Heart left ventricle (tissue), 16 donors: ENCODE measurements around the gene STKLD1. TPM values are rescaled to one million over a fixed set of nuclear protein-coding genes. Genes with fewer than 3 reads are reported as not detected.

ENCODE experiments used
- ATAC-seq, 4 donors: fragments of 200-7000 bp; cut with Tn5 transposase; one replicate each; pipeline ENCODE4 v1.9.1; 2020 to 2022; ENCODE audit warnings: moderate library complexity in 4 of 4, mild to moderate bottlenecking in 3 of 4, moderate number of reproducible peaks in 1 of 4
- DNase-seq, 5 donors: peaks; one replicate each; pipeline ENCODE4 v3.0.0-alpha.2; 2020
- H3K27ac ChIP-seq, 12 donors: fragments of 200-600 bp; sonication (generic) in 4 of 12; one replicate each; pipeline versions ENCODE4 v1.5.0 to v1.8.0; 2016 to 2022; ENCODE audit warnings: mild to moderate bottlenecking in 2 of 12
- H3K27me3 ChIP-seq, 9 donors: fragments of 200-600 bp; sonication (generic) in 2 of 9; one replicate each; pipeline versions ENCODE4 v1.5.1 to v1.8.0; 2016 to 2022; ENCODE audit warnings: mild to moderate bottlenecking in 3 of 9
- H3K36me3 ChIP-seq, 9 donors: fragments of 200-600 bp; sonication (generic) in 2 of 9; one replicate each; pipeline versions ENCODE4 v1.5.0 to v1.8.0; 2018 to 2022; ENCODE audit warnings: mild to moderate bottlenecking in 2 of 9
- H3K4me1 ChIP-seq, 12 donors: fragments of 200-600 bp; sonication (generic) in 4 of 12; one replicate each; pipeline versions ENCODE4 v1.5.0 to v1.8.0; 2016 to 2022; ENCODE audit warnings: mild to moderate bottlenecking in 3 of 12
- H3K4me3 ChIP-seq, 12 donors: fragments of 200-600 bp; sonication (generic) in 4 of 12; one replicate each; pipeline versions ENCODE4 v1.5.0 to v1.8.0; 2017 to 2022; ENCODE audit warnings: mild to moderate bottlenecking in 9 of 12, moderate library complexity in 4 of 12
- H3K9me3 ChIP-seq, 12 donors: fragments of 200-600 bp; sonication (generic) in 4 of 12; one replicate each; pipeline versions ENCODE4 v1.5.0 to v1.8.0; 2016 to 2022; ENCODE audit warnings: mild to moderate bottlenecking in 1 of 12
- POLR2A ChIP-seq, 2 donors: fragments of 450-650 bp; IDR thresholded peaks; one replicate each; pipeline ENCODE4 v1.6.1; 2017; ENCODE audit warnings: antibody characterized with exemption in 2 of 2, mild to moderate bottlenecking in 2 of 2, moderate library complexity in 2 of 2
- WGBS, 4 donors: extraction: QIAGEN DNeasy Blood & Tissue Kit in 2 of 4; methylation state at CpG; one replicate each; pipeline versions ENCODE4 v1.1.5 to v1.1.7; 2013 to 2018; 5-methylcytosine and 5-hydroxymethylcytosine counted together
- intact Hi-C, 10 donors: fragments of 100-400 bp; cut with DNase I; formaldehyde crosslinking; loops; one replicate each; pipeline versions ENCODE4 v1.11.1 to v1.14.2; 2022
- polyA plus RNA-seq, 2 donors: library from polyadenylated mRNA; stranded (reverse); fragments of 200-250 nt; gene quantifications; one replicate each; pipeline ENCODE4 v1.2.3, GENCODE V29; 2013
- total RNA-seq, 9 donors: library from RNA; depleted of rRNA in 2 of 9; stranded (reverse); fragments of >200 nt in 2 of 9; fragmentation: NEBNext Ultra II Directional in 3 of 9; extraction: Animal tissue kit (Norgen Biotek cat#: 25700) in 3 of 9; gene quantifications; one replicate each; pipeline versions ENCODE4 v1.1.0 to v1.2.4, GENCODE V29; 2016 to 2023
- TF ChIP-seq, protein P1 (sequence below), 12 donors: fragments of 200-600 bp; sonication (generic) in 4 of 12; IDR thresholded peaks; one replicate each; pipeline versions ENCODE4 v1.5.0 to v1.8.0; 2018 to 2022; ENCODE audit warnings: antibody characterized with exemption in 12 of 12, mild to moderate bottlenecking in 5 of 12
- donor health status: ischemic (EF 13 %, LVEDD 7.1; RV severe dilation, severe dysfunction).
- donor health status: healthy with polysubstance abuse.
- donor health status: DM: no; HTN: yes; CAD: no.
- donor health status: DM: no; HTN: no; CAD: no.
- donor health status: ischemic (EF 25% LVEDD 6.9; RV normal size, moderate dysfunction).
- donor health status: ischemic (EF 25% LVEDD 5.7; RV mildly dilated, moderate dysfunction).
- donor health status: healthy.
- donor health status: DM: yes; HTN: yes; CAD: no.
- donor health status: ischemic (EF 35%, LVEDD 5.7; RV mildly dilated, moderate dysfunction).
- donor health status: nonischemic (EF 11% LVEDD 7.7; RV severe dilation, severe dysfunction).
- donor health status: DM: yes; HTN: yes; CAD: no.
- donor health status: PGD.
- donor health status: ischemic (EF 29% LVEDD 5.4; RV normal size, mild dysfunction).
- donor health status: nonischemic (EF 23%, LVEDD 6.1; RV moderate dilation, normal function).

The STKLD1 gene
- total and polyA plus RNA-seq, 11 donors, result 0.25 to 0.91 (median 0.46) TPM; not detected in 2

DNA sequence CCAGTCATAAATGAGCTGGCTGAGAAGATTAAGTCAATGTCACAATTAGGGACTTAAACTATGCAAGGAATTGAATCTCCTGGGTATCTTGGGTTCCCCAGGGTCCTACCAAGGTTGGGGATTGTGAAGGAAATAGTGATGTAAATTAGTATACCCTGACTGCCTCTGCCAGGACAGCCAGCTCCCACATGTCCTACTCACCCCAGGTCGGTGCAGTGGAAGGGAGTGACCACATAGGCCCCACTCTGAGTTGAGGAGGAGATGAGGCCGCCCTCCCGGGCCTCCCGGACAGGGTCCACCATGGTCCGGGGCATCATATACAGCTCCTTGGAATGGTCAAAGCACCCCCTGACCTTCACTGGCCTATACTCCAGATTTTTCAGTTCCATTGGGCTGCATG, 22.6 kb upstream of the STKLD1 start:
- Histone ChIP-seq H3K9me3 (no peaks in the 10 kb centered on the region), H3K27me3 (no peaks in the 10 kb centered on the region), H3K36me3 (peaks cover 0 to 55% (median 50%) of the 10 kb centered on the region in 9 donors), H3K4me1 (peaks cover 8 to 46% (median 34%) of the 10 kb centered on the region in 12 donors), H3K27ac (no peak overlapping the region), H3K4me3 (no peak overlapping the region)
- intact Hi-C loops, result no loop called here
- ATAC-seq, result no peak
- WGBS, 4 donors, result 79 to 89% (median 83%) methylated on average over 5 of the region's 5 CpGs
- DNase-seq, result no peak
- no peak for TF ChIP-seq POLR2A (IDR thresholded peaks at IDR 0.05)
- TF ChIP-seq, protein P1, sequence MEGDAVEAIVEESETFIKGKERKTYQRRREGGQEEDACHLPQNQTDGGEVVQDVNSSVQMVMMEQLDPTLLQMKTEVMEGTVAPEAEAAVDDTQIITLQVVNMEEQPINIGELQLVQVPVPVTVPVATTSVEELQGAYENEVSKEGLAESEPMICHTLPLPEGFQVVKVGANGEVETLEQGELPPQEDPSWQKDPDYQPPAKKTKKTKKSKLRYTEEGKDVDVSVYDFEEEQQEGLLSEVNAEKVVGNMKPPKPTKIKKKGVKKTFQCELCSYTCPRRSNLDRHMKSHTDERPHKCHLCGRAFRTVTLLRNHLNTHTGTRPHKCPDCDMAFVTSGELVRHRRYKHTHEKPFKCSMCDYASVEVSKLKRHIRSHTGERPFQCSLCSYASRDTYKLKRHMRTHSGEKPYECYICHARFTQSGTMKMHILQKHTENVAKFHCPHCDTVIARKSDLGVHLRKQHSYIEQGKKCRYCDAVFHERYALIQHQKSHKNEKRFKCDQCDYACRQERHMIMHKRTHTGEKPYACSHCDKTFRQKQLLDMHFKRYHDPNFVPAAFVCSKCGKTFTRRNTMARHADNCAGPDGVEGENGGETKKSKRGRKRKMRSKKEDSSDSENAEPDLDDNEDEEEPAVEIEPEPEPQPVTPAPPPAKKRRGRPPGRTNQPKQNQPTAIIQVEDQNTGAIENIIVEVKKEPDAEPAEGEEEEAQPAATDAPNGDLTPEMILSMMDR (IDR thresholded peaks at IDR 0.05), result no peak

DNA sequence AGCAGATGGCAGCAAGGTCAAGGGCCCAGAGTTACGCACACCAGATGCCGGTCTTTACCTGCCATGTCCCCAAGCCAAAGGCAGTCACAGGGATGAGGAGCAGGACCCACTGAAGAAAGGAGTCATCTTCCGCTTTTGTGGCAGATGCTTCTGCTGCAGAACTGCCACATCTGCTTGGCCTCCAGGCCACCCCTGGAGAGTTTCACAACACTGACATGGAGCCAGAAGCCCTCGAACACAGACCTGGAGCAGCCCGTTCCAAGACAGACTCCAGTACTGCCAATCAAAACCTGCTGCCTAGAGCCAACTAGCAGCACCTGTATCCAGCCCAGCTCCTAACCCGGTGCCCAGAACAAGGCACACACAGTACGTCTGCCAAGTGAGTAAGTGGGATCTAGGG, 21.4 kb upstream of the STKLD1 start:
- DNase-seq (no peak), ATAC-seq (no peak)
- WGBS, 4 donors, result 77 to 94% (median 87%) methylated on average over 2 to 7 of the region's 7 CpGs
- Histone ChIP-seq H3K36me3 (peaks cover 0 to 47% (median 42%) of the 10 kb centered on the region in 9 donors), H3K4me3 (peak overlapping the region in 2 of 12 donors; percentile 96 to 97), H3K27me3 (no peaks in the 10 kb centered on the region), H3K9me3 (no peaks in the 10 kb centered on the region), H3K4me1 (peaks cover 3 to 45% (median 29%) of the 10 kb centered on the region in 12 donors), H3K27ac (no peak overlapping the region)
- intact Hi-C loops, result loop anchor here in 1 of 10 donors (5.0 kb wide), 1 partner anchor 133 kb away; no protein-coding TSS in a partner anchor
- TF ChIP-seq POLR2A (IDR thresholded peaks at IDR 0.05), result no peak
- TF ChIP-seq, protein P1 (IDR thresholded peaks at IDR 0.05), result no peak

DNA sequence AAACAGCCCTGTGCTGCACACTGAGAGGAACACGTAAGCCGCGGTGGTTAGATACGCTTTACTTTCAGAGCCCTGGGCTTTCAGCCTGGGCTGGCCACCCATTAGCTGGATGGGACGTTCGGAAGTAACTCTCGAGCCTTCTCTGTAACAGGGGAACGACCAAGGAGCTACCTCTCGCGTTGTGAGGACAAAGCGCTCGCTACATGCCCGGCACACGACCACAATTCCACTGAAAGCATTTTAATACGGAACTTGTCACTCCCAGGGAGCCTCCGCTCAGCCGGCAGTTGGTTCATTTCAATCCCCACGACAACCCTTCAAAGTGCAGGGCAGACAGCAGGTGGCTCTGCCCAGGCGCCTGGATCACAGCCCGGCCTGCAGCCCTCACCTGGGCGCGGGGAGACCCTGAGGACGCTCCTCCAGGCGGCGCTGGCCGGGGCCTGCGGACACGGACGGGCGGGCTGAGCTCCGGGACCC, 20.2 kb upstream of the STKLD1 start:
- H3K27me3 ChIP-seq, result no peaks in the 10 kb centered on the region
- peaks cover 0 to 47% (median 40%) of the 10 kb centered on the region in 9 donors for H3K36me3 ChIP-seq
- no peak for DNase-seq
- peak overlapping the region in 11 of 12 donors; percentile 65 to 89 (median 78) for H3K27ac ChIP-seq
- H3K4me1 ChIP-seq, result peaks cover 3 to 50% (median 26%) of the 10 kb centered on the region in 12 donors
- TF ChIP-seq, protein P1 (IDR thresholded peaks at IDR 0.05), result no peak
- TF ChIP-seq POLR2A (IDR thresholded peaks at IDR 0.05), result no peak
- peak overlapping the region; percentile 58 to 97 (median 86) for H3K4me3 ChIP-seq
- H3K9me3 ChIP-seq, result no peaks in the 10 kb centered on the region
- ATAC-seq, result peak in 1 of 4 donors; percentile 21
- intact Hi-C loops, result loop anchor here in 2 of 10 donors (2.0 to 5.0 kb wide), 2 partner anchors 21 to 131 kb away; partner anchors contain the start of genes STKLD1 (in 1 of the 2) and SURF4 (in 1 of the 2)
- WGBS, 4 donors, result 0% methylated on average over 16 to 31 of the region's 31 CpGs

DNA sequence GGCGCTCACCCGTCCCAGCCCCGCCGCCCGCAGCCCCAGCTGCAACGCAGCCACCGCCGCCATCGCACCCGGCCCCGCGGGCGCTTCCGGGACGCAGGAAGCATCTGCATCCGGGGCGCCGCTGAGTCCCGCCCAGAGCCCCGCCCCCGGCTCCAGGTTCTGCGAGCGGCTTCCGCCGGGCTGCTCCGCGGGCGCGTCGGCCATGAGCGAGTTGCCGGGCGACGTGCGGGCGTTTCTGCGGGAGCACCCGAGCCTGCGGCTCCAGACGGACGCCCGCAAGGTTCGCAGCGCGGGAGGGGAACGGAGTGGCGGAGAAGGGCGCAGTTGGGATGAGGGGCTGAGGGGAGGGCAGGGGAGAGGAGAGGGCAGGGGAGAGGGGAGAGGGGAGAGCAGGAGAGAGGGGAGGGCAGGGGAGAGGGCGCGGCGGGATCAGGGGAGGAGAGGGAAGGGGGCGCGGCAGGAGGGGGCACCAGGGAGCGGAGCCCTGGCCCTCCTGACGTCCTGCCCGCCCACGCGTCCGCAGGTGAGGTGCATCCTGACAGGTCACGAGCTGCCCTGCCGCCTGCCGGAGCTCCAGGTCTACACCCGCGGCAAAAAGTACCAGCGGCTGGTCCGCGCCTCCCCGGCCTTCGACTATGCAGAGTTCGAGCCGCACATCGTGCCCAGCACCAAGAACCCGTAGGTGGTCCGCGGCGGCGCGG, 19.6 kb upstream of the STKLD1 start, which contains the start of the genes SURF1 and SURF2:
Gene SURF1 (minus strand): TSS at position 97 of the 701 bp plus-strand sequence. CDS start 34 bp downstream, at position 63.
Gene SURF2 (plus strand): TSS at position 160 of the 701 bp plus-strand sequence. CDS start 43 bp downstream, at position 203.
- ATAC-seq (peak; percentile 63 to 94 (median 90)), DNase-seq (peak; percentile 88 to 94 (median 91))
- Histone ChIP-seq H3K36me3 (peaks cover 0 to 47% (median 40%) of the 10 kb centered on the region in 9 donors), H3K27me3 (no peaks in the 10 kb centered on the region), H3K9me3 (no peaks in the 10 kb centered on the region), H3K27ac (peak within 1 kb of the TSS in 11 of 12 donors; percentile 65 to 89 (median 78)), H3K4me1 (peaks cover 3 to 50% (median 26%) of the 10 kb centered on the region in 12 donors), H3K4me3 (peak within 1 kb of the TSS; percentile 58 to 97 (median 86))
- intact Hi-C loops, result loop anchor here in 2 of 10 donors (2.0 to 5.0 kb wide), 2 partner anchors 20 to 131 kb away; partner anchors contain the start of genes STKLD1 (in 1 of the 2) and SURF4 (in 1 of the 2)
- 1 to 4% (median 2%) methylated on average over 50 to 78 of the region's 78 CpGs for WGBS, 4 donors
- peak; percentile 13 to 87 for TF ChIP-seq POLR2A (IDR thresholded peaks at IDR 0.05)
- TF ChIP-seq, protein P1 (IDR thresholded peaks at IDR 0.05), result no peak
